GM18520 (cell line): ENCODE data around the gene FAR1.

Source experiments
- ATAC-seq: cut with Tn5 transposase; IDR thresholded peaks from one replicate; pipeline ENCODE4 v1.9.1; 2021; ENCODE audit not compliant: unreplicated experiment

The FAR1 gene

GRCh38 chr11:13775471-13775870, 107.0 kb downstream of the FAR1 start:
- no peak for ATAC-seq

GRCh38 chr11:13776134-13776815, 107.8 kb downstream of the FAR1 start:
- no peak for ATAC-seq

GRCh38 chr11:13777341-13777985, 109.0 kb downstream of the FAR1 start:
- ATAC-seq: no peak

GRCh38 chr11:13778345-13778744, 109.9 kb downstream of the FAR1 start:
- no peak for ATAC-seq

GRCh38 chr11:13781153-13781552, 112.7 kb downstream of the FAR1 start:
- ATAC-seq: no peak
